ENCODE results near the gene INTS3. TPM values are rescaled to one million over a fixed set of nuclear protein-coding genes. Genes with fewer than 3 reads are reported as not detected.

The INTS3 gene
- total and polyA plus RNA-seq, 10 of the 15 experiments (the other 5 are each of a cell fraction or from before 2014, with no cell fraction given), result 12.6 to 87.4 (median 30.8) TPM

DNA sequence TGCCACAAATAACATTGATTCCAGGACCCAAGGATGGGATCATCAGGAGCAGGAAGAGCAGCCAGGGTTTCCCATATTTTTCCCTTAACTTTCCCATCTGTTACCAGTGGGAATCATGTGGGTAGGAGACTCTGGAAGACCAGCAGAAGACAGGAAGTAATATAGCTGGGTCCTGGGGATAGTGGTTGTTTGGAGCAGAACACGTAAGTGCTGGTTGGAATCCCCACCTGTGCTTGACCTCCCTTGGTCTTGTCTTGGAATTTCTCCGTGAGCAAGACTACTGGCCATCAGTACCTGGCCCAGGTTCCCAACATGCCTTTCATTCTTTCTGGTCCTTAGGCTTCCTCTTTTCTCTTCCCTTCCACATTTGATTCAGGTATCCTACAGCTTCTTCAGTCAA lies 26.4 kb downstream of the INTS3 start:
- no peak for DNase-seq (ENCODE audit: low read depth, low spot score)
- 96% methylated on average over 2 of the region's 2 CpGs for WGBS (ENCODE audit: insufficient coverage, insufficient replicate concordance, low lambda C conversion rate, missing lambda C conversion rate)
- TF ChIP-seq ESRRA (IDR thresholded peaks at IDR 0.05; ENCODE audit: low read length) (no peak), JUND (IDR thresholded peaks at IDR 0.05; ENCODE audit: low read depth, low read length) (no peak), WRNIP1 (IDR thresholded peaks at IDR 0.05; ENCODE audit: borderline replicate concordance, low read depth, low read length) (no peak), SPI1 (IDR thresholded peaks at IDR 0.05; ENCODE audit: borderline replicate concordance, insufficient read depth, low read depth, low read length) (no peak), GABPA (IDR thresholded peaks at IDR 0.05; ENCODE audit: low read depth) (no peak), NBN (IDR thresholded peaks at IDR 0.05) (no peak), SRF (IDR thresholded peaks at IDR 0.05; ENCODE audit: low read depth in 2 of 2, low read length in 2 of 2) (no peak)
- ChIA-PET RAD21 (ENCODE audit: unreplicated experiment) (interaction anchor here (1.2 kb wide), 1 partner anchor 77 kb away, joined by 3 read pairs; no protein-coding TSS in a partner anchor), CTCF (interaction anchor here (0.8 to 1.2 kb wide), 2 partner anchors 58 to 233 kb away, joined by 3 read pairs; no protein-coding TSS in a partner anchor), SMC1A (ENCODE audit: uncharacterized antibody, unreplicated experiment) (interaction anchor here (0.8 to 1.6 kb wide), 5 partner anchors 20 to 232 kb away, joined by 3 to 4 read pairs (median 3); partner anchors contain the start of genes NPR1 and RAB13), POLR2A (no interaction called here)
- H3K27me3 ChIP-seq (replicated peaks in 1 of 2; ENCODE audit: control insufficient read depth in 2 of 2, insufficient read depth in 2 of 2, low read length in 1 of 2), result no peaks in the 10 kb centered on the region
- H3K9ac ChIP-seq (ENCODE audit: control insufficient read depth, insufficient read depth, low read length), result no peak overlapping the region
- peaks cover 14 to 52% of the 10 kb centered on the region in 2 experiments for H3K36me3 ChIP-seq (ENCODE audit: control insufficient read depth in 2 of 2, insufficient read depth in 2 of 2, low read length in 1 of 2)
- H3K4me1 ChIP-seq (ENCODE audit: control insufficient read depth, insufficient read depth, low read length), result no peaks in the 10 kb centered on the region; the same call in 1 of the 2 replicates
- H4K20me1 ChIP-seq (ENCODE audit: control insufficient read depth, insufficient read depth), result no peaks in the 10 kb centered on the region
- no peak overlapping the region for H3K4me2 ChIP-seq (ENCODE audit: control insufficient read depth, insufficient read depth)
- no peak overlapping the region for H3K27ac ChIP-seq (ENCODE audit: control insufficient read depth, insufficient read depth)
- H2AFZ ChIP-seq (ENCODE audit: control insufficient read depth, low read depth, low read length), result no peak overlapping the region
- intact Hi-C loops (cut with micrococcal nuclease; ENCODE audit: unreplicated experiment), result no loop called here
- in situ Hi-C loops (cut with MboI), result no loop called here
- no peaks in the 10 kb centered on the region for H3K9me3 ChIP-seq (replicated peaks; ENCODE audit: control insufficient read depth, insufficient read depth, low read length)
- no peak overlapping the region for H3K4me3 ChIP-seq
- FAIRE-seq, result no peak
- ATAC-seq, result no peak
- BruUV-seq (replicated peaks), result no TSS peak
- H3K79me2 ChIP-seq (ENCODE audit: control insufficient read depth, insufficient read depth, low read length), result no peaks in the 10 kb centered on the region

DNA sequence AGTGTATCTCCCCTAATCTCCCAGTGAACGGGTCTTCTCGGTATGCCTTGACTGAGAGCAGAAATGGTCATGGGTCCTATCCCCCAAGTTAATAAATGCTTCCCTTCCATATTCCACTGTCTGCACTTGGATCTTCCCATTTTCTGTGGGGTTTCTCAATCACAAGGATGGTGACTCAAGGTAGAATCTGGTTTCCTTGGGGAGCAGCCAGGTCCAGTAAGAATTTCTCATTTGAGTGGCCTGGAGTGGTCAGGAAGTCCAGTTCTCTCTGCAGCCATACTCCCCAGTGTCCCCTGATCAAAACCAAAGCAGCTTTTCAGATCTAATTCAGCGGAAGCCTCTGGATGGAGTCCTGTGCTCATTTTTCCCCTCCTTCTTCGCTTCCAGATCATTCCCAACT lies 32.6 kb downstream of the INTS3 start:
- H3K4me1 ChIP-seq (ENCODE audit: control insufficient read depth, insufficient read depth, low read length), result no peaks in the 10 kb centered on the region
- TF ChIP-seq ZNF384 (IDR thresholded peaks at IDR 0.05; ENCODE audit: borderline replicate concordance, low read depth, low read length) (no peak), SRF (IDR thresholded peaks at IDR 0.05; ENCODE audit: low read depth in 2 of 2, low read length in 2 of 2) (no peak), NRF1 (conservative IDR thresholded peaks at IDR 0.05; ENCODE audit: low read depth, low read length) (no peak), HDAC2 (IDR thresholded peaks at IDR 0.05) (no peak), IRF3 (IDR thresholded peaks at IDR 0.05) (no peak), NR2F1 (conservative IDR thresholded peaks at IDR 0.05) (no peak), BRCA1 (IDR thresholded peaks at IDR 0.05; ENCODE audit: low read depth, low read length) (no peak), RAD21 (IDR thresholded peaks at IDR 0.05; ENCODE audit: insufficient read depth, low read depth, low read length) (no peak), CREB1 (IDR thresholded peaks at IDR 0.05; ENCODE audit: low read depth) (no peak), POLR2AphosphoS2 (IDR thresholded peaks at IDR 0.05; ENCODE audit: low read depth, low read length) (no peak), RB1 (IDR thresholded peaks at IDR 0.05; ENCODE audit: borderline replicate concordance) (no peak)
- TF ChIP-seq, protein P1, sequence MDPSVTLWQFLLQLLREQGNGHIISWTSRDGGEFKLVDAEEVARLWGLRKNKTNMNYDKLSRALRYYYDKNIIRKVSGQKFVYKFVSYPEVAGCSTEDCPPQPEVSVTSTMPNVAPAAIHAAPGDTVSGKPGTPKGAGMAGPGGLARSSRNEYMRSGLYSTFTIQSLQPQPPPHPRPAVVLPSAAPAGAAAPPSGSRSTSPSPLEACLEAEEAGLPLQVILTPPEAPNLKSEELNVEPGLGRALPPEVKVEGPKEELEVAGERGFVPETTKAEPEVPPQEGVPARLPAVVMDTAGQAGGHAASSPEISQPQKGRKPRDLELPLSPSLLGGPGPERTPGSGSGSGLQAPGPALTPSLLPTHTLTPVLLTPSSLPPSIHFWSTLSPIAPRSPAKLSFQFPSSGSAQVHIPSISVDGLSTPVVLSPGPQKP (IDR thresholded peaks at IDR 0.05; ENCODE audit: low read depth, low read length), result no peak
- ChIA-PET RAD21 (ENCODE audit: unreplicated experiment) (no interaction called here), SMC1A (ENCODE audit: uncharacterized antibody, unreplicated experiment) (no interaction called here), CTCF (interaction anchor here (0.8 to 1.4 kb wide), 2 partner anchors 10 to 36 kb away, joined by 3 to 5 read pairs; no protein-coding TSS in a partner anchor), POLR2A (no interaction called here)
- DNase-seq (ENCODE audit: low read depth, low spot score) (no peak), FAIRE-seq (no peak), ATAC-seq (no peak)
- 95% methylated on average over 4 of the region's 4 CpGs for WGBS (ENCODE audit: insufficient coverage, insufficient replicate concordance, low lambda C conversion rate, missing lambda C conversion rate)
- intact Hi-C loops (cut with micrococcal nuclease; ENCODE audit: unreplicated experiment), result no loop called here
- no peaks in the 10 kb centered on the region for H3K9me3 ChIP-seq (replicated peaks; ENCODE audit: control insufficient read depth, insufficient read depth, low read length)
- no TSS peak for BruUV-seq (replicated peaks)
- H3K4me2 ChIP-seq (ENCODE audit: control insufficient read depth, insufficient read depth), result no peak overlapping the region
- H3K27ac ChIP-seq (ENCODE audit: control insufficient read depth, insufficient read depth), result no peak overlapping the region
- peaks cover 24 to 55% of the 10 kb centered on the region in 2 experiments for H3K36me3 ChIP-seq (ENCODE audit: control insufficient read depth in 2 of 2, insufficient read depth in 2 of 2, low read length in 1 of 2)
- no peak overlapping the region for H2AFZ ChIP-seq (ENCODE audit: control insufficient read depth, low read depth, low read length)
- no peaks in the 10 kb centered on the region for H3K27me3 ChIP-seq (replicated peaks in 1 of 2; ENCODE audit: control insufficient read depth in 2 of 2, insufficient read depth in 2 of 2, low read length in 1 of 2)
- in situ Hi-C loops (cut with MboI), result no loop called here
- H4K20me1 ChIP-seq (ENCODE audit: control insufficient read depth, insufficient read depth), result no peaks in the 10 kb centered on the region
- H3K9ac ChIP-seq (ENCODE audit: control insufficient read depth, insufficient read depth, low read length), result no peak overlapping the region
- H3K4me3 ChIP-seq, result no peak overlapping the region
- H3K79me2 ChIP-seq (ENCODE audit: control insufficient read depth, insufficient read depth, low read length), result no peaks in the 10 kb centered on the region

All from GM12878 (cell line).